HEK293T (cell line): Measurements from ENCODE around the gene ELP4.

Experiments used
- BHLHE40 ChIP-seq: fragments of 450-650 bp; IDR thresholded peaks from 2 replicates; pipeline ENCODE4 v1.6.1; 2016; ENCODE audit warnings: mild to moderate bottlenecking, moderate library complexity, borderline replicate concordance
- CTBP1 ChIP-seq: fragments of 450-650 bp; IDR thresholded peaks from 2 replicates; pipeline ENCODE4 v1.6.1; 2016; ENCODE audit warnings: borderline replicate concordance
- FOXK2 ChIP-seq: fragments of 450-650 bp; IDR thresholded peaks from 2 replicates; pipeline ENCODE4 v1.6.1; 2016; ENCODE audit warnings: mild to moderate bottlenecking
- L3MBTL2 ChIP-seq: fragments of 450-650 bp; conservative IDR thresholded peaks from 2 replicates; pipeline ENCODE4 v1.6.1; 2016; ENCODE audit warnings: mild to moderate bottlenecking
- PKNOX1 ChIP-seq: fragments of 450-650 bp; IDR thresholded peaks from 2 replicates; pipeline ENCODE4 v1.6.1; 2016

GRCh38 chr11:31535479-31535878 lies 25.9 kb downstream of the ELP4 start:
- TF ChIP-seq BHLHE40 (no peak), CTBP1 (no peak), FOXK2 (no peak), L3MBTL2 (no peak), PKNOX1 (no peak)
